Heart right ventricle (tissue), 16 donors: Measurements from ENCODE around the gene XBP1. TPM values are rescaled to one million over a fixed set of nuclear protein-coding genes. Genes with fewer than 3 reads are reported as not detected.
A peak's percentile ranks its signal among the peaks of the same experiment; 100 is the strongest.

Experiments used
- ATAC-seq, 8 donors: fragments of 200-7000 bp; cut with Tn5 transposase; one replicate each; pipeline ENCODE4 v1.9.1; 2020; ENCODE audit warnings: mild to moderate bottlenecking in 8 of 8, moderate library complexity in 8 of 8, moderate number of reproducible peaks in 1 of 8
- DNase-seq, 2 donors: peaks; one replicate each; pipeline ENCODE4 v3.0.0-alpha.2; 2020
- H3K27ac ChIP-seq, 10 donors: fragments of 200-600 bp; sonication (generic) in 2 of 10; one replicate each; pipeline versions ENCODE4 v1.5.0 to v1.8.0; 2020 to 2022; ENCODE audit warnings: mild to moderate bottlenecking in 3 of 10
- H3K27me3 ChIP-seq, 7 donors: fragments of 200-600 bp; one replicate each; pipeline ENCODE4 v1.8.0; 2021 to 2022; ENCODE audit warnings: mild to moderate bottlenecking in 2 of 7
- H3K36me3 ChIP-seq, 9 donors: fragments of 200-600 bp; sonication (generic) in 1 of 9; one replicate each; pipeline versions ENCODE4 v1.5.0 to v1.8.0; 2020 to 2022; ENCODE audit warnings: mild to moderate bottlenecking in 2 of 9
- H3K4me1 ChIP-seq, 9 donors: fragments of 200-600 bp; sonication (generic) in 1 of 9; one replicate each; pipeline versions ENCODE4 v1.5.0 to v1.8.0; 2020 to 2022; ENCODE audit warnings: mild to moderate bottlenecking in 4 of 9
- H3K4me3 ChIP-seq, 10 donors: fragments of 200-600 bp; sonication (generic) in 2 of 10; one replicate each; pipeline versions ENCODE4 v1.5.0 to v1.8.0; 2020 to 2022; ENCODE audit warnings: mild to moderate bottlenecking in 7 of 10, moderate library complexity in 2 of 10
- H3K9me3 ChIP-seq, 11 donors: fragments of 200-600 bp in 10 of 11; sonication (generic) in 2 of 11; one replicate each; pipeline versions ENCODE4 v1.5.0 to v1.8.0; 2013 to 2022; ENCODE audit warnings: mild to moderate bottlenecking in 2 of 11, control low read depth in 1 of 11, moderate library complexity in 1 of 11
- WGBS, 2 donors: extraction: QIAGEN DNeasy Blood & Tissue Kit; methylation state at CpG; one replicate each; pipeline ENCODE4 v1.1.7; 2013; ENCODE audit warnings: inconsistent platforms in 1 of 2; 5-methylcytosine and 5-hydroxymethylcytosine counted together
- intact Hi-C, 10 donors: fragments of 100-400 bp; cut with DNase I; formaldehyde crosslinking; loops; one replicate each; pipeline versions ENCODE4 v1.11.1 to v1.14.2; 2022
- polyA plus RNA-seq, 2 donors: library from polyadenylated mRNA; stranded (reverse); fragments of 200-250 nt; gene quantifications; one replicate each; pipeline ENCODE4 v1.2.3, GENCODE V29; 2013
- total RNA-seq, 10 donors: library from RNA; stranded (reverse); fragmentation: NEBNext Ultra II Directional in 3 of 10; extraction: Animal tissue kit (Norgen Biotek cat#: 25700) in 3 of 10; gene quantifications; one replicate each; pipeline versions ENCODE4 v1.2.1 to v1.2.4, GENCODE V29; 2021 to 2023
- TF ChIP-seq, protein P1 (sequence below), 9 donors: fragments of 200-600 bp; sonication (generic) in 2 of 9; IDR thresholded peaks; one replicate each; pipeline versions ENCODE4 v1.5.0 to v1.8.0; 2021 to 2022; ENCODE audit warnings: antibody characterized with exemption in 9 of 9, mild to moderate bottlenecking in 5 of 9, moderate library complexity in 1 of 9
- donor health status: Arrhythmogenic right ventricular cardiomyopathy.
- donor health status: ischemic (EF 13 %, LVEDD 7.1; RV severe dilation, severe dysfunction).
- donor health status: healthy with polysubstance abuse.
- donor health status: DM: no; HTN: yes; CAD: no.
- donor health status: DM: no; HTN: no; CAD: no.
- donor health status: ischemic (EF 25% LVEDD 6.9; RV normal size, moderate dysfunction).
- donor health status: ischemic (EF 25% LVEDD 5.7; RV mildly dilated, moderate dysfunction).
- donor health status: healthy.
- donor health status: DM: yes; HTN: yes; CAD: no.
- donor health status: Ischemic cardiomyopathy.
- donor health status: ischemic (EF 35%, LVEDD 5.7; RV mildly dilated, moderate dysfunction).
- donor health status: nonischemic (EF 11% LVEDD 7.7; RV severe dilation, severe dysfunction).
- donor health status: DM: yes; HTN: yes; CAD: no.
- donor health status: PGD.
- donor health status: ischemic (EF 29% LVEDD 5.4; RV normal size, mild dysfunction).
- donor health status: nonischemic (EF 23%, LVEDD 6.1; RV moderate dilation, normal function).

The XBP1 gene
- total and polyA plus RNA-seq, 12 donors, result 22.5 to 140 (median 67.9) TPM

DNA sequence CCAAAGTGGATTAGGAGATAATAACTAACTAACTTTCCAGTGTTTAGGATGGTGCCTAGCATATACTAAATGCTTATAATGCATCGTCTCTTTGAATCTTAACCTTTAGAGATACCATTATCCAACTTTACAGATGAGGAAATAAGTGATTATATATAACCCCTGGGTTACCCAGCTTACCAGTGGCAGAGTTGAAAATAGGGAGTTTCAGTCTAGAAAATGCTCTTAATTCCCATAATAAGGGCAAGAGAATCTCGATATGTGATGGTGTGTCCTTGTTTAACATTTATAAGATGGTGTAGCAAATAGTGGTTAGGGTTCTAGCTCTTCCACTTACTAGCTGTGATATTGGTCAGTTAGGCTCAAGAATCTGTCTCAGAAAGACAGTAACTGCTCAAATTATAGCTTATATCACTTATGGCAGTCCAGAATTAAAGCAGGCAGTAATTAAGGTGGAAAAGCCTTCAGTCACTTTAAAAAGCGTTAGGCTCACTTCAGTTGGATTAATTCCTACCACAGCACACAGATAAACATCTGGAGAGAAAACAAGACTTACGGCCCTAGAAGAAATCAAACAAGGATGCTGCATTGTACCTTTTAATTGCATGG, 6.3 kb downstream of the XBP1 start:
- DNase-seq (no peak), ATAC-seq (no peak)
- no peaks in the 10 kb centered on the region for H3K27me3 ChIP-seq
- TF ChIP-seq, protein P1, sequence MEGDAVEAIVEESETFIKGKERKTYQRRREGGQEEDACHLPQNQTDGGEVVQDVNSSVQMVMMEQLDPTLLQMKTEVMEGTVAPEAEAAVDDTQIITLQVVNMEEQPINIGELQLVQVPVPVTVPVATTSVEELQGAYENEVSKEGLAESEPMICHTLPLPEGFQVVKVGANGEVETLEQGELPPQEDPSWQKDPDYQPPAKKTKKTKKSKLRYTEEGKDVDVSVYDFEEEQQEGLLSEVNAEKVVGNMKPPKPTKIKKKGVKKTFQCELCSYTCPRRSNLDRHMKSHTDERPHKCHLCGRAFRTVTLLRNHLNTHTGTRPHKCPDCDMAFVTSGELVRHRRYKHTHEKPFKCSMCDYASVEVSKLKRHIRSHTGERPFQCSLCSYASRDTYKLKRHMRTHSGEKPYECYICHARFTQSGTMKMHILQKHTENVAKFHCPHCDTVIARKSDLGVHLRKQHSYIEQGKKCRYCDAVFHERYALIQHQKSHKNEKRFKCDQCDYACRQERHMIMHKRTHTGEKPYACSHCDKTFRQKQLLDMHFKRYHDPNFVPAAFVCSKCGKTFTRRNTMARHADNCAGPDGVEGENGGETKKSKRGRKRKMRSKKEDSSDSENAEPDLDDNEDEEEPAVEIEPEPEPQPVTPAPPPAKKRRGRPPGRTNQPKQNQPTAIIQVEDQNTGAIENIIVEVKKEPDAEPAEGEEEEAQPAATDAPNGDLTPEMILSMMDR (IDR thresholded peaks at IDR 0.05), result no peak
- intact Hi-C loops, result loop anchor here in 1 of 10 donors (5.0 kb wide), 1 partner anchor 33 kb away; no protein-coding TSS in a partner anchor
- H3K9me3 ChIP-seq, result no peaks in the 10 kb centered on the region
- H3K27ac ChIP-seq, result peak overlapping the region in 1 of 10 donors; percentile 1
- H3K4me3 ChIP-seq, result no peak overlapping the region
- 78% methylated on average over 4 of the region's 4 CpGs for WGBS, 2 donors
- H3K4me1 ChIP-seq, result peaks cover 10 to 75% (median 47%) of the 10 kb centered on the region in 9 donors
- peaks cover 0 to 81% (median 33%) of the 10 kb centered on the region in 9 donors for H3K36me3 ChIP-seq

DNA sequence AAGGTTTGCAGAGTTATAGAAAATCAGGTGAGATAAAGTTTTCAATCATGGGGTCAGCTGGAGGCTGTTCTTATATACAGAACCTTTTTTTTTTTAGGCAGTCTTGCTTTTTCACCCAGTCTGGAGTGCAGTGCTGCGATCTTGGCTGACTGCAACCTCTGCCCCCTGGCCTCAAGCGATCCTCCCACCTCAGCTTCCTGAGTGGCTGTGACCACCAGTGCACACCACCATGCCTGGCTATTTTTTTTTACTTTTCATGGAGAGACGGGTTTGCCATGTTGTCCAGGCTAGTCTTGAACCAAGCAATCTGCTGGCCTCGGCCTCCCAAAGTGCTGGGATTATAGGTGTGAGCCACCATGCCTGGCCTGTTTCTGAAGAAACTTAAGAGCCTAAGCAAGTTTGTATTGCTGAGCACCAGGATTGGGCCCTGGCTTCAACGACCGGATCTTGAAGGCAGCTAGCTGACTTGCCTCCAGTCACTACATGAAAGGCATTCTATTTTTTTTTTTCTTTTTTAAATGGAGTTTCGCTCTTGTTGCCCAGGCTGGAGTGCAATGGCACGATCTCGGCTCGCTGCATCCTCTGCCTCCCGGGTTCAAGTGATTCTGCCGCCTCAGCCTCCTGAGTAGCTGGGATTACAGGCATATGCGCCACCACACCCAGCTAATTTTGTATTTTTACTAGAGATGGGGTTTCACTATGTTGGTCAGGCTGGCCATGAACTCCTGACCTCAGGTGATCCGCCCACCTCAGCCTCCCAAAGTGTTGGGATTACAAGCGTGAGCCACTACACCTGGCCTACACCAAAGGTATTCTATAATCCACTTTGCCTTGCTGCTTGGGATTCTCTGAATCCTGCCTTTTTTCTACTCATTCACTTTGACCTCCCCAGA, 7.6 kb downstream of the XBP1 start:
- Histone ChIP-seq H3K4me3 (no peak overlapping the region), H3K9me3 (no peaks in the 10 kb centered on the region), H3K4me1 (peaks cover 3 to 62% (median 34%) of the 10 kb centered on the region in 9 donors), H3K27me3 (no peaks in the 10 kb centered on the region), H3K36me3 (peaks cover 0 to 86% (median 40%) of the 10 kb centered on the region in 9 donors), H3K27ac (peak overlapping the region in 1 of 10 donors; percentile 32)
- intact Hi-C loops, result loop anchor here in 1 of 10 donors (5.0 kb wide), 1 partner anchor 35 kb away; no protein-coding TSS in a partner anchor
- ATAC-seq (peak in 2 of 8 donors; percentile 14 to 51), DNase-seq (no peak)
- TF ChIP-seq, protein P1 (IDR thresholded peaks at IDR 0.05), result no peak
- WGBS, 2 donors, result 91% methylated on average over 15 of the region's 15 CpGs

DNA sequence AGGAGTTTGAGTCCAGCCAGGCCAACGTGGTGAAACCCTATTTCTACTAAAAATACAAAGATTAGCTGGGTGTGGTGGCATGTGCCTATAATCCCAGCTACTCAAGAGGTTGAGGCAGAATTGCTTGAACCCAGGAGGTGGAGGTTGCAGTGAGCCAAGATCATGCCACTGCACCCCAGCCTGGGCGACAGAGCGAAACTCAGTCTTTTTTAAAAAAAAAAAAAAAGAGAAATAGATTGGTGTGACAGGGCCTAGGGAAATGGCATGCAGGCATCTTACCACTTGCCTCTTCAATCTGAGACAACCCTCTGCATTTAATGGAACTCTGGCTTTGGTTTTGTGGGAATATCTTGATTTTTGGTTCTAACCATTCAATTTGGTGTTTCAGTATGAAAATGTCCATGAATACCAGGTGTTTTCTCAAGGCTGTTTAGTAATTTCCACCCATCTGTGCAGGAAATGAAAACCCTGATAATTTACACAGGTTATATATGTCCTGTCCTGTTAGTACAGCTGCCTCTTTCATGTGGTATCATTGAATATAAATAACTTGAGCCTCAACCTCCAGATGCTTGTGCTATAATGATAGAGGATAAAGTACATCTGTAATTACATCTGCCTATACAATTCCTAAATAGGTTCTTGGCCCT, 8.4 kb downstream of the XBP1 start:
- Histone ChIP-seq H3K4me3 (no peak overlapping the region), H3K9me3 (no peaks in the 10 kb centered on the region), H3K27me3 (no peaks in the 10 kb centered on the region), H3K36me3 (peaks cover 0 to 86% (median 43%) of the 10 kb centered on the region in 9 donors), H3K27ac (peak overlapping the region in 1 of 10 donors; percentile 32), H3K4me1 (peaks cover 3 to 54% (median 26%) of the 10 kb centered on the region in 9 donors)
- WGBS, 2 donors, result 71 to 73% methylated on average over 3 of the region's 3 CpGs
- no peak for DNase-seq
- no peak for ATAC-seq
- intact Hi-C loops, result loop anchor here in 1 of 10 donors (5.0 kb wide), 1 partner anchor 35 kb away; no protein-coding TSS in a partner anchor
- TF ChIP-seq, protein P1 (IDR thresholded peaks at IDR 0.05), result no peak

DNA sequence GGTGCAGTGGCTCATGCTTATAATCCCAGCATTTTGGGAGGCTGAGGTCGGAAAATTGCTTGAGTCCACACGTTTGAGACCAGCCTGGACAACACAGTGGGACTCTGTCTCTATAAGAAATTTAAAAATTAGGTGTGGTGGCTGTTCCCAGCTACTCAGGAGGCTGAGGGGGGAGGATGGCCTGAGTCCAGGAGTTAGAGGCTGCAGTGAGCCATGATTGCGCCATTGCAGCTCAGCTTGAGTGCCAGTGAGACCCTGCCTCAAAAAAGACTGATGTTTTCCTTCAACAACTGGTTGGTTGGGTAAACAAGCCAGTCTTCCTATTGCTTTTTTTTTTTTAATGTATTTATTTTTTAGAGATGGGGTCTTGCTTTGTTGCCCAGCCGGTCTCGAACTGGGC, 9.2 kb downstream of the XBP1 start:
- TF ChIP-seq, protein P1 (IDR thresholded peaks at IDR 0.05), result no peak
- peaks cover 0 to 86% (median 43%) of the 10 kb centered on the region in 9 donors for H3K36me3 ChIP-seq
- H3K4me3 ChIP-seq, result no peak overlapping the region
- intact Hi-C loops, result loop anchor here in 1 of 10 donors (5.0 kb wide), 1 partner anchor 36 kb away; no protein-coding TSS in a partner anchor
- WGBS, 2 donors, result 95 to 99% methylated on average over 5 of the region's 5 CpGs
- DNase-seq (no peak), ATAC-seq (no peak)
- peaks cover 3 to 46% (median 17%) of the 10 kb centered on the region in 9 donors for H3K4me1 ChIP-seq
- no peaks in the 10 kb centered on the region for H3K27me3 ChIP-seq
- H3K9me3 ChIP-seq, result no peaks in the 10 kb centered on the region
- peak overlapping the region in 2 of 10 donors; percentile 11 to 14 for H3K27ac ChIP-seq
